HepG2 (cell line): ENCODE results near the gene PRICKLE3. TPM values are rescaled to one million over a fixed set of nuclear protein-coding genes. Genes with fewer than 3 reads are reported as not detected.

Source experiments
- ARHGAP35 ChIP-seq: sonication (generic); formaldehyde crosslinking; IDR thresholded peaks from 2 replicates; pipeline ENCODE4 v1.9.0; 2022; ENCODE audit warnings: mild to moderate bottlenecking, inconsistent platforms, moderate library complexity, missing genetic modification reagents, borderline replicate concordance
- ATF1 ChIP-seq: IDR thresholded peaks from 2 replicates; pipeline ENCODE4 v1.6.1; 2016; ENCODE audit warnings: mild to moderate bottlenecking, control low read depth
- BCLAF1 ChIP-seq: fragments of 450-650 bp; IDR thresholded peaks from 2 replicates; pipeline ENCODE4 v1.6.1; 2017; ENCODE audit warnings: mild to moderate bottlenecking
- DRAP1 ChIP-seq: IDR thresholded peaks from 2 replicates; pipeline ENCODE4 v1.6.1; 2016; ENCODE audit warnings: missing genetic modification reagents, missing compliant biosample characterization
- FOXM1 ChIP-seq: sonication (generic); formaldehyde crosslinking; IDR thresholded peaks from 2 replicates; pipeline ENCODE4 v1.5.0; 2020; ENCODE audit warnings: missing genetic modification reagents
- FOXP1 ChIP-seq, 2 experiments: fragments of 450-650 bp in 1 of 2; IDR thresholded peaks; 2 replicates each; pipeline ENCODE4 v1.6.1; 2017 to 2018; ENCODE audit warnings: antibody characterized with exemption in 1 of 2
- GFI1 ChIP-seq: sonication (generic); formaldehyde crosslinking; IDR thresholded peaks from 2 replicates; pipeline ENCODE4 v1.5.0; 2020; ENCODE audit warnings: missing genetic modification reagents, mild to moderate bottlenecking, borderline replicate concordance
- HOXA9 ChIP-seq: sonication (generic); formaldehyde crosslinking; IDR thresholded peaks from 2 replicates; pipeline ENCODE4 v1.8.1; 2022; ENCODE audit warnings: missing genetic modification reagents, mild to moderate bottlenecking, moderate library complexity, borderline replicate concordance
- KAT7 ChIP-seq: IDR thresholded peaks from 2 replicates; pipeline ENCODE4 v1.6.1; 2018; ENCODE audit warnings: borderline replicate concordance, missing compliant biosample characterization
- KDM2A ChIP-seq: sonication (generic); formaldehyde crosslinking; IDR thresholded peaks from 2 replicates; pipeline ENCODE4 v1.4.0; 2020; ENCODE audit warnings: low read depth, missing genetic modification reagents, borderline replicate concordance
- MBD4 ChIP-seq: IDR thresholded peaks from 2 replicates; pipeline ENCODE4 v1.6.1; 2012; ENCODE audit warnings: low read length, inconsistent platforms, borderline replicate concordance
- NFKB2 ChIP-seq: sonication (generic); formaldehyde crosslinking; IDR thresholded peaks from 2 replicates; pipeline ENCODE4 v1.4.0; 2020; ENCODE audit warnings: missing genetic modification reagents, borderline replicate concordance
- NFKBIZ ChIP-seq: IDR thresholded peaks from 2 replicates; pipeline ENCODE4 v1.6.1; 2018; ENCODE audit warnings: missing genetic modification reagents, missing compliant biosample characterization
- REXO4 ChIP-seq: sonication (generic); formaldehyde crosslinking; IDR thresholded peaks from 2 replicates; pipeline ENCODE4 v1.8.0; 2022; ENCODE audit warnings: missing genetic modification reagents, mild to moderate bottlenecking, borderline replicate concordance
- TAF15 ChIP-seq: fragments of 200-400 bp; formaldehyde crosslinking; IDR thresholded peaks from one replicate; pipeline ENCODE4 v1.6.1; 2018; ENCODE audit warnings: mild to moderate bottlenecking, low read depth, low read length; ENCODE audit not compliant: poor library complexity, severe bottlenecking
- TOPORS ChIP-seq: sonication (generic); formaldehyde crosslinking; IDR thresholded peaks from 2 replicates; pipeline ENCODE4 v1.8.0; 2023; ENCODE audit warnings: mild to moderate bottlenecking, missing genetic modification reagents
- ZFP37 ChIP-seq: sonication (generic); formaldehyde crosslinking; IDR thresholded peaks from 2 replicates; pipeline ENCODE4 v1.4.0; 2020; ENCODE audit warnings: missing genetic modification reagents, borderline replicate concordance
- ZNF337 ChIP-seq: sonication (generic); formaldehyde crosslinking; IDR thresholded peaks from 2 replicates; pipeline ENCODE4 v1.5.1; 2020; ENCODE audit warnings: missing genetic modification reagents, low read depth, mild to moderate bottlenecking, borderline replicate concordance
- ZNF441 ChIP-seq: sonication (generic); formaldehyde crosslinking; IDR thresholded peaks from 2 replicates; pipeline ENCODE4 v1.7.0; 2021; ENCODE audit warnings: missing genetic modification reagents, borderline replicate concordance
- ZNF558 ChIP-seq: sonication (generic); formaldehyde crosslinking; IDR thresholded peaks from 2 replicates; pipeline ENCODE4 v1.9.0; 2022; ENCODE audit warnings: mild to moderate bottlenecking, missing genetic modification reagents, borderline replicate concordance
- polyA plus RNA-seq, 8 experiments: library from polyadenylated mRNA; depleted of rRNA in 3 of 8; stranded (reverse) in 7 of 8; unstranded in 1 of 8; fragments of >200 nt; fragmentation: Illumina TruSeq in 4 of 8; extraction: Trizol in 4 of 8; gene quantifications; 2 replicates each; pipeline versions ENCODE4 v1.2.1 to v1.2.3, GENCODE V29; 2011 to 2016; ENCODE audit warnings: low read depth in 4 of 8, missing spikeins in 1 of 8, mixed read lengths in 1 of 8; ENCODE audit not compliant: insufficient read depth in 1 of 8
- total RNA-seq, 5 experiments: library from RNA; depleted of rRNA; stranded (reverse); fragments of >200 nt; fragmentation: Illumina TruSeq; extraction: Trizol; gene quantifications; 2 replicates each; pipeline ENCODE4 v1.2.3, GENCODE V29; 2016; ENCODE audit warnings: low read depth in 1 of 5
- TF ChIP-seq, protein P1 (sequence below): IDR thresholded peaks from 2 replicates; pipeline ENCODE4 v1.6.1; 2016; ENCODE audit warnings: low read depth, borderline replicate concordance
- TF ChIP-seq, protein P2 (sequence below): sonication (generic); formaldehyde crosslinking; IDR thresholded peaks from 2 replicates; pipeline ENCODE4 v1.5.1; 2020; ENCODE audit warnings: missing genetic modification reagents, mild to moderate bottlenecking, borderline replicate concordance
- TF ChIP-seq, protein P3 (sequence below): sonication (generic); formaldehyde crosslinking; IDR thresholded peaks from 2 replicates; pipeline ENCODE4 v1.5.1; 2020; ENCODE audit warnings: mild to moderate bottlenecking, missing genetic modification reagents, borderline replicate concordance

Gene PRICKLE3
- total and polyA plus RNA-seq, 2 of the 13 experiments (the other 11 are each of a cell fraction or from before 2014, with no cell fraction given), result 2.6 TPM

GRCh38 chrX:49190821-49191573 lies 4.8 kb upstream of the PRICKLE3 start (continued):
- TF ChIP-seq KDM2A (CRISPR knock-in tag) (no peak), GFI1 (CRISPR knock-in tag) (no peak), ZNF441 (no peak), ZNF337 (CRISPR knock-in tag) (no peak), HOXA9 (CRISPR knock-in tag) (no peak), ARHGAP35 (CRISPR knock-in tag) (no peak), BCLAF1 (no peak), TOPORS (CRISPR knock-in tag) (no peak), MBD4 (no peak), KAT7 (CRISPR knock-in tag) (no peak), REXO4 (CRISPR knock-in tag) (no peak), DRAP1 (CRISPR knock-in tag) (peak; percentile 55; the same call in 1 of the 2 replicates), ZFP37 (CRISPR knock-in tag) (no peak), NFKBIZ (CRISPR knock-in tag) (no peak), ATF1 (CRISPR knock-in tag) (peak; percentile 92), ZNF558 (CRISPR knock-in tag) (0 out of 2 replicates have a peak, but pooled peaks have one; percentile 28), TAF15 (no peak), FOXM1 (no peak), FOXP1 (IDR thresholded peaks at IDR 0.05) (no peak), FOXP1 (CRISPR knock-in tag; IDR thresholded peaks at IDR 0.05) (no peak), NFKB2 (CRISPR knock-in tag) (no peak)
- TF ChIP-seq, protein P1, sequence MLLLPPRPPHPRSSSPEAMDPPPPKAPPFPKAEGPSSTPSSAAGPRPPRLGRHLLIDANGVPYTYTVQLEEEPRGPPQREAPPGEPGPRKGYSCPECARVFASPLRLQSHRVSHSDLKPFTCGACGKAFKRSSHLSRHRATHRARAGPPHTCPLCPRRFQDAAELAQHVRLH (CRISPR knock-in tag), result no peak
- TF ChIP-seq, protein P2, sequence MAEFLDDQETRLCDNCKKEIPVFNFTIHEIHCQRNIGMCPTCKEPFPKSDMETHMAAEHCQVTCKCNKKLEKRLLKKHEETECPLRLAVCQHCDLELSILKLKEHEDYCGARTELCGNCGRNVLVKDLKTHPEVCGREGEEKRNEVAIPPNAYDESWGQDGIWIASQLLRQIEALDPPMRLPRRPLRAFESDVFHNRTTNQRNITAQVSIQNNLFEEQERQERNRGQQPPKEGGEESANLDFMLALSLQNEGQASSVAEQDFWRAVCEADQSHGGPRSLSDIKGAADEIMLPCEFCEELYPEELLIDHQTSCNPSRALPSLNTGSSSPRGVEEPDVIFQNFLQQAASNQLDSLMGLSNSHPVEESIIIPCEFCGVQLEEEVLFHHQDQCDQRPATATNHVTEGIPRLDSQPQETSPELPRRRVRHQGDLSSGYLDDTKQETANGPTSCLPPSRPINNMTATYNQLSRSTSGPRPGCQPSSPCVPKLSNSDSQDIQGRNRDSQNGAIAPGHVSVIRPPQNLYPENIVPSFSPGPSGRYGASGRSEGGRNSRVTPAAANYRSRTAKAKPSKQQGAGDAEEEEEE (CRISPR knock-in tag), result no peak
- TF ChIP-seq, protein P3, sequence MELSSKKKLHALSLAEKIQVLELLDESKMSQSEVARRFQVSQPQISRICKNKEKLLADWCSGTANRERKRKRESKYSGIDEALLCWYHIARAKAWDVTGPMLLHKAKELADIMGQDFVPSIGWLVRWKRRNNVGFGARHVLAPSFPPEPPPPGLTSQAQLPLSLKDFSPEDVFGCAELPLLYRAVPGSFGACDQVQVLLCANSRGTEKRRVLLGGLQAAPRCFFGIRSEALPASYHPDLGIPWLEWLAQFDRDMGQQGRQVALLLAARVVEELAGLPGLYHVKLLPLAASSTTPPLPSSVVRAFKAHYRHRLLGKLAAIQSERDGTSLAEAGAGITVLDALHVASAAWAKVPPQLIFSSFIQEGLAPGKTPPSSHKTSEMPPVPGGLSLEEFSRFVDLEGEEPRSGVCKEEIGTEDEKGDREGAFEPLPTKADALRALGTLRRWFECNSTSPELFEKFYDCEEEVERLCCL, result no peak
